Ascending aorta (tissue), 2 donors: Measurements from ENCODE around the gene ARHGAP26. TPM values are rescaled to one million over a fixed set of nuclear protein-coding genes. Genes with fewer than 3 reads are reported as not detected.

Source experiments
- DNase-seq, 2 donors: peaks; one replicate each; pipeline ENCODE4 v3.0.0-alpha.2; 2019; ENCODE audit warnings: low spot score in 2 of 2
- H3K27ac ChIP-seq, 2 donors: fragments of 200-600 bp; sonication (generic); one replicate each; pipeline ENCODE4 v1.5.1; 2016 to 2017; ENCODE audit warnings: mild to moderate bottlenecking in 1 of 2
- H3K27me3 ChIP-seq: fragments of 200-600 bp; sonication (generic); one replicate; pipeline ENCODE4 v1.5.1; 2017
- H3K36me3 ChIP-seq, 2 donors: fragments of 200-600 bp; sonication (generic); one replicate each; pipeline ENCODE4 v1.5.1; 2016
- H3K4me1 ChIP-seq, 2 donors: fragments of 200-600 bp; sonication (generic); one replicate each; pipeline ENCODE4 v1.5.1; 2016 to 2017; ENCODE audit warnings: mild to moderate bottlenecking in 1 of 2
- H3K4me3 ChIP-seq, 2 donors: fragments of 200-600 bp; sonication (generic); one replicate each; pipeline ENCODE4 v1.5.1; 2016 to 2017; ENCODE audit warnings: mild to moderate bottlenecking in 1 of 2
- H3K9me3 ChIP-seq, 2 donors: fragments of 200-600 bp; sonication (generic); one replicate each; pipeline ENCODE4 v1.5.1; 2016
- intact Hi-C: fragments of 100-400 bp; cut with DNase I; formaldehyde crosslinking; loops from one replicate; pipeline ENCODE4 v1.15.1; 2023
- total RNA-seq: library from RNA; depleted of rRNA; stranded (reverse); fragments of >200 nt; gene quantifications from one replicate; pipeline ENCODE4 v1.1.0, GENCODE V29; 2016
- TF ChIP-seq, protein P1 (sequence below), 3 experiments: fragments of 200-600 bp in 2 of 3; fragments of 450-650 bp in 1 of 3; sonication (generic) in 2 of 3; IDR thresholded peaks; one replicate each; pipeline ENCODE4 v1.5.1; 2016 to 2019; ENCODE audit warnings: antibody characterized with exemption in 3 of 3, mild to moderate bottlenecking in 1 of 3, moderate library complexity in 1 of 3

Gene ARHGAP26
- total RNA-seq, 1 donor from 2014 or later: 34.9 TPM

DNA sequence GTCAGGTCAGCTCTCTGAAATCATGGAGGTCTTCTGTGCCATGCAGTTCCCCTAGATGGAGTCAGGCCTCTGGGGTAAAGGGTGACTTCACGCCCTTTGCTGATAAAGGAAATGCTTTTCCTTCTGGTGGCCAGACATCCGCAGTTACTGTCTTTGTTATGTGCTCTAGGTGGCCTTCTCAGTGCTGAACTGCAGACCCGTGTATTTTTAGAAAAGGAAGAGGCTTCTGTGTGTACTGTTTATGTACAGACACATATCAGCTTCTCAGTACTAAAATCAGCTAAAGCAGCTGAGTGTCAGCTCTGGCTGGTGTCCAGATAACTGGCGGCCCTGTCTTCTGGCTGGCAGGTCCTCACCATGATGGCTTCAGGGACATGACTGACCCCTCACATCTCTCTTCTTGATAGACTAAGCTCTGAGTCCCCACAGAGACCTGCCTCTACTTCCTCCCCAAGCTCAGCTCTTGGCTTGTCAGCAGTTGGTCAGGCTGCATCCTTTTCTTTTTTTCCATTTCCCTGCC is 75.3 kb downstream of the ARHGAP26 start:
- peak overlapping the region in 1 of 2 donors; percentile 9 for H3K27ac ChIP-seq

DNA sequence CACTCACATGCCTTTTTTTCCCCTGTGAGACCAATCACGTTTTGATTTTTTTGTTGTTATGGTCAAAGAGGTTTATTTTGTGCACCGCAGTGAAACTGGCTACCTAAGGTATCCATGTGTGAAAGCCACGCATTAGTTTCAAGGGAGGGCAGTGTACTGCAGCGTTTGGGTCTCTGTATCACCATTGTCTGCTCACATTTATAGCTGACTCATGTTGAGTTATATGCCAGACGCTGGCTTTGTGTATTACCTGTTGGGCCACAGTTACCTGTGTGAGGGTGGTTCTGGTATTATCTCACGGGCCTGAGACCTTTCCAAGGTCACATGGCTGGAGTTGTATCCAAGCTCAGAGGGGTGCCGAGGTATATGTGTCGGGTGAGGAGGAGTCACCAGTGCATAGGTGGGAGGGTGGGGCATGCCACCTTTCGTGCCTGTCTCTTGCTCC is 75.8 kb downstream of the ARHGAP26 start:
- Histone ChIP-seq H3K4me3 (no peak overlapping the region), H3K27ac (peak overlapping the region in 1 of 2 donors; percentile 9), H3K4me1 (peaks cover 26 to 55% of the 10 kb centered on the region in 2 donors), H3K9me3 (no peaks in the 10 kb centered on the region), H3K27me3 (no peaks in the 10 kb centered on the region), H3K36me3 (no peaks in the 10 kb centered on the region)
- intact Hi-C loops: no loop called here
- DNase-seq: no peak
- TF ChIP-seq, protein P1, sequence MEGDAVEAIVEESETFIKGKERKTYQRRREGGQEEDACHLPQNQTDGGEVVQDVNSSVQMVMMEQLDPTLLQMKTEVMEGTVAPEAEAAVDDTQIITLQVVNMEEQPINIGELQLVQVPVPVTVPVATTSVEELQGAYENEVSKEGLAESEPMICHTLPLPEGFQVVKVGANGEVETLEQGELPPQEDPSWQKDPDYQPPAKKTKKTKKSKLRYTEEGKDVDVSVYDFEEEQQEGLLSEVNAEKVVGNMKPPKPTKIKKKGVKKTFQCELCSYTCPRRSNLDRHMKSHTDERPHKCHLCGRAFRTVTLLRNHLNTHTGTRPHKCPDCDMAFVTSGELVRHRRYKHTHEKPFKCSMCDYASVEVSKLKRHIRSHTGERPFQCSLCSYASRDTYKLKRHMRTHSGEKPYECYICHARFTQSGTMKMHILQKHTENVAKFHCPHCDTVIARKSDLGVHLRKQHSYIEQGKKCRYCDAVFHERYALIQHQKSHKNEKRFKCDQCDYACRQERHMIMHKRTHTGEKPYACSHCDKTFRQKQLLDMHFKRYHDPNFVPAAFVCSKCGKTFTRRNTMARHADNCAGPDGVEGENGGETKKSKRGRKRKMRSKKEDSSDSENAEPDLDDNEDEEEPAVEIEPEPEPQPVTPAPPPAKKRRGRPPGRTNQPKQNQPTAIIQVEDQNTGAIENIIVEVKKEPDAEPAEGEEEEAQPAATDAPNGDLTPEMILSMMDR (IDR thresholded peaks at IDR 0.05): no peak

More for the DNA sequence above, 75.3 kb downstream of the ARHGAP26 start:
- intact Hi-C loops: no loop called here
- peaks cover 26 to 55% of the 10 kb centered on the region in 2 donors for H3K4me1 ChIP-seq
- H3K4me3 ChIP-seq: no peak overlapping the region
- no peaks in the 10 kb centered on the region for H3K27me3 ChIP-seq
- no peaks in the 10 kb centered on the region for H3K36me3 ChIP-seq
- DNase-seq: no peak
- TF ChIP-seq, protein P1 (IDR thresholded peaks at IDR 0.05): no peak
- no peaks in the 10 kb centered on the region for H3K9me3 ChIP-seq

DNA sequence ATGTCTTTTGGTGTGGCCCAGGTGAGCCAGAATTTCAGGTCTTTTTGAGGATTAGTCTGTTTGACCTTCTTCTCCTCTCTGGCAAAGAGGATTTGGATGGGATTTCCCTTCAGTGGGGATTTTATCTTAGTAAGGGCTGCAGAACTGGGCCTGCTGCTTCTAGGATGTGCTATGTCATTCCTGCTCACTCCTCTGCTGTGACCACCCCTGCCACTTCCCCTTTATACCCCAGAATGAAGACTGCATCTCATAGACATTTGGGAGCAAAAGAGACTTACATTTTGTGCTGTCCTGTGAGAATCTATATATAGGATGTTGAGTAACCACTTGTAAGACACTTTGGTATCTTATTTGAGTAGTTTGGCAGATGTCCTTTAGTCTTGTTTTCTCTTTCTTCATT is 76.2 kb downstream of the ARHGAP26 start:
- Histone ChIP-seq H3K4me3 (no peak overlapping the region), H3K36me3 (no peaks in the 10 kb centered on the region), H3K27ac (peak overlapping the region in 1 of 2 donors; percentile 9), H3K27me3 (no peaks in the 10 kb centered on the region), H3K4me1 (peaks cover 22 to 55% of the 10 kb centered on the region in 2 donors), H3K9me3 (no peaks in the 10 kb centered on the region)
- TF ChIP-seq, protein P1 (IDR thresholded peaks at IDR 0.05): no peak
- intact Hi-C loops: no loop called here
- no peak for DNase-seq

DNA sequence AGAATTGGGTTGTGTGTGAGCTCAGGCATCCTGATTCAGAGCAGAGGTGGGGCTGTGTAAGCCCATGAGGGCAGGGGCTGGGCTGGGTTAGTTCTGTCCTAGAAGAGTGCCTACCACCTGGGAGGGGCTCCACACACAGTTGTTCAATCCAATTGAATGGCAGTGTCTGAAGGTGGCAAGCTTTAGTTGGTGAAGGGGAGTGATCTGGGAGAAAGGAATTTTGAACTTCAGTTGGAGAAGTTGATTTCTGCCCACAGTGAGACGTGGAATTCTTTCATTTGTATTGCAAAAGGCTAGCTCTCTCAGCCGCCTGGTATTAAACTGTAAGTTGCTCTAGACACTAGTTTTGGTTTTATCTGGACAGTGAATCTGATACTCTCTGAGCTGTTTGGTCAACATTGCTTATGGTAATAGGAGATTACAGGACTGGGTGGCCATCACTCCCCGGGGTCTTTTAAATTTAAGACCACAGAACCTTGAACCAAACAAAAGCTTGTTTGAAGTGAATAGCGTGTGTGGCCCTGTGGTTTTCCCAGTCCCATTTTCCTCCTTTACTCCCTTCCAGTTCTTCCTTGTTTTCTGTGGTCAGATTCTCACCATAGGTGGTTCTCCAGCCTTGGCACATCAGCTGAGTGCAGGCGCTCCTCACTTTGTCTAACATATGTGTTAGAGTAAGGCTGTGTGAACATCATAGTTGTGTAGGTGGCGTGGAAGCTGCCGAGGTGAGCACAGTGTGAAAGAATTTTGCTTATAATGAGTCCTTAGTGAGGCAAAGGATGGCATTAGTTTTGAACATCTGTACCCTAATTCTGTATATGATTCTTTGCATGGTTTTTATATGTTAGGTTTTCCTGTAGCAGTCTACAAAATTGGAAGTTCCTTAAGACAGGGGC is 78.0 kb downstream of the ARHGAP26 start:
- Histone ChIP-seq H3K9me3 (no peaks in the 10 kb centered on the region), H3K27ac (no peak overlapping the region), H3K4me1 (peaks cover 12 to 56% of the 10 kb centered on the region in 2 donors), H3K27me3 (no peaks in the 10 kb centered on the region), H3K4me3 (no peak overlapping the region), H3K36me3 (no peaks in the 10 kb centered on the region)
- intact Hi-C loops: no loop called here
- TF ChIP-seq, protein P1 (IDR thresholded peaks at IDR 0.05): no peak
- DNase-seq: no peak

DNA sequence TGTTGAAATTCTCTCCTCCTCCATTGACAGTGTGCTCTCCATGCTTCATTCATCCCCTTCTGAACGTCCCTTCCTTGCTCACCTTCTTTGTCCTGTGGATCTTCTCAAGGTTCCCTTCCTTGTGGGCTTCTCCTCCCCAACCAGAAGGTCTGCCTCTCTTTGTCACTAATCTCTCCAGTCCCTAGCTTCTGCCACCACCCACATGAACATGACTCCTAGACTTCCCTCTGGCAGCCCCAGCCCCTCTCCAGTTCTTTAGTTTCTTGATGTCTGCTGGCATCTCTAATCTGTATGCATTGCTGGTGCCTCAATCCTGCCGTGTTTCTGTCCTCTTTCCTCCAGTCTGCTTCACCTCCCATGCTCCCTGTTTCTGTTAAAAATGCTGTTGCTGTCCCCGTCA is 79.3 kb downstream of the ARHGAP26 start:
- peaks cover 12 to 51% of the 10 kb centered on the region in 2 donors for H3K4me1 ChIP-seq

More for the DNA sequence above, 79.3 kb downstream of the ARHGAP26 start:
- Histone ChIP-seq H3K9me3 (no peaks in the 10 kb centered on the region), H3K36me3 (no peaks in the 10 kb centered on the region), H3K27ac (no peak overlapping the region), H3K27me3 (no peaks in the 10 kb centered on the region), H3K4me3 (no peak overlapping the region)
- TF ChIP-seq, protein P1 (IDR thresholded peaks at IDR 0.05): no peak
- no peak for DNase-seq
- intact Hi-C loops: no loop called here
